H1 (cell line): Measurements from ENCODE around the gene CHAT. TPM values are rescaled to one million over a fixed set of nuclear protein-coding genes. Genes with fewer than 3 reads are reported as not detected.
A peak's percentile ranks its signal among the peaks of the same experiment; 100 is the strongest.

ENCODE experiments used
- CTCF ChIA-PET: fragments of 300-600 bp; sonication (Branson Sonifier 250); formaldehyde crosslinking; loops from one replicate; lab custom pipeline; 2021; ENCODE audit not compliant: partially characterized antibody; lab: Charles Lee
- POLR2A ChIA-PET: fragments of 300-600 bp; sonication (Branson Sonifier 250); formaldehyde crosslinking; loops from one replicate; lab custom pipeline; 2021; ENCODE audit warnings: inconsistent platforms; ENCODE audit not compliant: partially characterized antibody; lab: Charles Lee
- DNase-seq, 2 experiments: peaks; one replicate each; pipeline versions ENCODE4 v3.0.0 to v3.0.0-alpha.2; 2010 to 2022; ENCODE audit warnings: low spot score in 2 of 2, low read depth in 1 of 2, mixed read lengths in 1 of 2
- FAIRE-seq: peaks from 2 replicates; lab custom pipeline; 2011; peaks lifted over from hg19 to GRCh38; lab: Jason Lieb, UNC
- H2AFZ ChIP-seq: 2 replicates; pipeline ENCODE4 v1.8.1; 2012; ENCODE audit warnings: low read length, inconsistent platforms
- H2AK5ac ChIP-seq: 2 replicates; pipeline ENCODE4 v1.6.1; 2013; ENCODE audit warnings: low read depth, low read length
- H2BK120ac ChIP-seq: replicated peaks from 2 replicates; pipeline ENCODE3; 2013; ENCODE audit warnings: low read depth, low read length, inconsistent platforms
- H2BK12ac ChIP-seq: 2 replicates; pipeline ENCODE4 v1.6.1; 2013; ENCODE audit warnings: low read depth, low read length
- H2BK15ac ChIP-seq: 2 replicates; pipeline ENCODE4 v1.6.1; 2013; ENCODE audit warnings: low read length
- H2BK20ac ChIP-seq: 2 replicates; pipeline ENCODE4 v1.6.1; 2013; ENCODE audit warnings: low read length
- H2BK5ac ChIP-seq: 2 replicates; pipeline ENCODE4 v1.6.1; 2013; ENCODE audit warnings: low read depth, low read length
- H3K14ac ChIP-seq: 2 replicates; pipeline ENCODE4 v1.6.1; 2013; ENCODE audit warnings: inconsistent platforms; ENCODE audit not compliant: insufficient read length
- H3K18ac ChIP-seq: 2 replicates; pipeline ENCODE4 v1.6.1; 2013; ENCODE audit warnings: low read length; ENCODE audit errors: extremely low read depth
- H3K23ac ChIP-seq: 2 replicates; pipeline ENCODE4 v1.6.1; 2013; ENCODE audit warnings: inconsistent platforms; ENCODE audit not compliant: insufficient read length
- H3K23me2 ChIP-seq: 2 replicates; pipeline ENCODE4 v1.6.1; 2013; ENCODE audit warnings: low read depth, low read length
- H3K27ac ChIP-seq: 2 replicates; pipeline ENCODE4 v1.6.1; 2011; ENCODE audit warnings: low read depth, low read length, inconsistent platforms
- H3K27me3 ChIP-seq, 4 experiments: replicated peaks in 1 of 4; 1 replicate in 1 of 4; 2 replicates in 3 of 4; pipeline versions ENCODE4 v1.6.1 to v1.8.1; 2011 to 2013; ENCODE audit warnings: low read length in 3 of 4, mild to moderate bottlenecking in 3 of 4, inconsistent platforms in 2 of 4, mixed read lengths in 2 of 4, moderate library complexity in 1 of 4; ENCODE audit not compliant: control insufficient read depth in 3 of 4, insufficient read depth in 3 of 4; ENCODE audit errors: extremely low read depth in 1 of 4
- H3K36me3 ChIP-seq, 4 experiments: 2 replicates each; pipeline versions ENCODE4 v1.6.1 to v1.8.1; 2011 to 2013; ENCODE audit warnings: mild to moderate bottlenecking in 4 of 4, low read length in 3 of 4, moderate library complexity in 2 of 4, control low read depth in 1 of 4, inconsistent platforms in 1 of 4; ENCODE audit not compliant: insufficient read depth in 4 of 4, control insufficient read depth in 2 of 4
- H3K4ac ChIP-seq: replicated peaks from 2 replicates; pipeline ENCODE3; 2013; ENCODE audit warnings: low read length, low read depth, mixed read lengths, inconsistent platforms; ENCODE audit not compliant: insufficient read length
- H3K4me1 ChIP-seq, 4 experiments: replicated peaks in 1 of 4; 1 replicate in 1 of 4; 2 replicates in 3 of 4; pipeline versions ENCODE4 v1.6.1 to v1.8.1; 2011 to 2013; ENCODE audit warnings: low read length in 3 of 4, inconsistent platforms in 2 of 4, mixed read lengths in 1 of 4; ENCODE audit not compliant: insufficient read depth in 4 of 4, control insufficient read depth in 3 of 4
- H3K4me2 ChIP-seq, 2 experiments: 2 replicates each; pipeline versions ENCODE4 v1.6.1 to v1.8.1; 2011 to 2013; ENCODE audit warnings: low read depth in 2 of 2, low read length in 2 of 2, control low read depth in 1 of 2, inconsistent platforms in 1 of 2, mild to moderate bottlenecking in 1 of 2; ENCODE audit not compliant: insufficient read depth in 1 of 2
- H3K4me3 ChIP-seq, 4 experiments: fragments of 200-600, 300-600 bp in 1 of 4; sonication (generic), shearing (Covaris generic), sonication (Bioruptor Twin) in 1 of 4; 2 replicates each; pipeline versions ENCODE4 v1.5.1 to v1.8.1; 2011 to 2016; ENCODE audit warnings: low read length in 4 of 4, low read depth in 3 of 4, control low read depth in 2 of 4, inconsistent platforms in 2 of 4, mild to moderate bottlenecking in 2 of 4, mixed read lengths in 1 of 4, moderate library complexity in 1 of 4; ENCODE audit not compliant: insufficient read depth in 2 of 4; ENCODE audit errors: extremely low read depth in 1 of 4
- H3K56ac ChIP-seq: replicated peaks from 2 replicates; pipeline ENCODE3; 2013; ENCODE audit warnings: low read depth, mild to moderate bottlenecking, mixed read lengths, low read length, inconsistent platforms; ENCODE audit not compliant: insufficient read length
- H3K79me1 ChIP-seq: 2 replicates; pipeline ENCODE4 v1.6.1; 2013; ENCODE audit warnings: low read depth, low read length, control low read depth
- H3K79me2 ChIP-seq, 2 experiments: 2 replicates each; pipeline versions ENCODE4 v1.6.1 to v1.8.1; 2012 to 2013; ENCODE audit warnings: low read length in 2 of 2, mild to moderate bottlenecking in 2 of 2, inconsistent platforms in 1 of 2; ENCODE audit not compliant: insufficient read depth in 2 of 2, control insufficient read depth in 1 of 2
- H3K9ac ChIP-seq, 4 experiments: replicated peaks in 1 of 4; 1 replicate in 1 of 4; 2 replicates in 3 of 4; pipeline versions ENCODE4 v1.6.1 to v1.8.1; 2011 to 2013; ENCODE audit warnings: low read depth in 3 of 4, low read length in 3 of 4, control low read depth in 2 of 4, mild to moderate bottlenecking in 2 of 4, moderate library complexity in 2 of 4, inconsistent platforms in 1 of 4; ENCODE audit errors: extremely low read depth in 1 of 4
- H3K9me3 ChIP-seq, 2 experiments: 2 replicates each; pipeline versions ENCODE4 v1.6.1 to v1.8.1; 2012 to 2013; ENCODE audit warnings: mild to moderate bottlenecking in 2 of 2, moderate library complexity in 2 of 2, control low read depth in 1 of 2, inconsistent platforms in 1 of 2, low read depth in 1 of 2, low read length in 1 of 2, mixed read lengths in 1 of 2; ENCODE audit not compliant: insufficient read depth in 2 of 2
- H4K20me1 ChIP-seq, 2 experiments: replicated peaks in 1 of 2; 2 replicates each; pipeline versions ENCODE3 to v1.8.1; 2011 to 2013; ENCODE audit warnings: inconsistent platforms in 2 of 2, low read length in 2 of 2, mild to moderate bottlenecking in 1 of 2; ENCODE audit not compliant: insufficient read depth in 2 of 2, control insufficient read depth in 1 of 2
- H4K5ac ChIP-seq: 2 replicates; pipeline ENCODE4 v1.6.1; 2013; ENCODE audit warnings: low read length, low read depth, mixed read lengths, inconsistent platforms; ENCODE audit not compliant: insufficient read length
- H4K8ac ChIP-seq: 2 replicates; pipeline ENCODE4 v1.8.0; 2013; ENCODE audit warnings: mild to moderate bottlenecking, moderate library complexity, low read length, inconsistent platforms; ENCODE audit not compliant: insufficient read depth; ENCODE audit errors: extremely low read depth
- H4K91ac ChIP-seq: replicated peaks from 2 replicates; pipeline ENCODE3; 2013; ENCODE audit warnings: low read length, mixed read lengths, inconsistent platforms; ENCODE audit not compliant: insufficient read length
- KDM4A ChIP-seq: IDR thresholded peaks from one replicate; pipeline ENCODE4 v1.7.1; 2012; ENCODE audit warnings: low read depth, mild to moderate bottlenecking, moderate library complexity, low read length, inconsistent platforms; ENCODE audit not compliant: severe bottlenecking
- POLR2AphosphoS5 ChIP-seq: IDR thresholded peaks from 2 replicates; pipeline ENCODE4 v1.6.1; 2011; ENCODE audit warnings: low read depth, low read length
- RNF2 ChIP-seq: fragments of 200-900, 300-1000 bp; sonication (generic); IDR thresholded peaks from 2 replicates; pipeline ENCODE4 v1.7.1; 2016; ENCODE audit warnings: borderline replicate concordance, low read depth, mild to moderate bottlenecking, antibody characterized with exemption, low read length; ENCODE audit not compliant: poor library complexity, severe bottlenecking; ENCODE audit errors: missing control alignments
- SRF ChIP-seq: IDR thresholded peaks from 2 replicates; pipeline ENCODE4 v1.6.1; 2011; ENCODE audit warnings: mild to moderate bottlenecking, low read depth, low read length, moderate library complexity
- SUZ12 ChIP-seq: fragments of 200-600 bp; sonication (generic); IDR thresholded peaks from 2 replicates; pipeline ENCODE4 v1.6.1; 2012; ENCODE audit warnings: mild to moderate bottlenecking, inconsistent platforms, low read length, moderate library complexity, mixed read lengths
- WGBS, 2 experiments: shearing (Covaris generic) in 1 of 2; methylation state at CpG; one replicate each; pipeline versions ENCODE4 v1.1.6 to v1.1.7; 2013 to 2015; ENCODE audit warnings: low lambda C conversion rate in 2 of 2, mixed read lengths in 2 of 2, inconsistent platforms in 1 of 2, low coverage in 1 of 2, missing lambda C conversion rate in 1 of 2; ENCODE audit not compliant: insufficient replicate concordance in 2 of 2, insufficient coverage in 1 of 2, insufficient read length in 1 of 2; ENCODE audit errors: extremely low coverage in 1 of 2, missing lambda C conversion rate in 1 of 2; 5-methylcytosine and 5-hydroxymethylcytosine counted together
- polyA plus RNA-seq, 7 experiments: library from polyadenylated mRNA; depleted of rRNA in 3 of 7; stranded (reverse) in 5 of 7; unstranded in 2 of 7; fragments of >200 nt in 5 of 7; fragments of 200-250 nt in 2 of 7; gene quantifications; 1 replicate in 5 of 7; 2 replicates in 1 of 7; 4 replicates in 1 of 7; pipeline versions ENCODE4 v1.2.1 to v1.2.3, GENCODE V29; 2011 to 2013; ENCODE audit warnings: missing spikeins in 2 of 7, mixed read lengths in 2 of 7
- total RNA-seq: library from RNA; stranded (reverse); fragmentation: NEBNext Ultra II Directional; extraction: Animal tissue kit (Norgen Biotek cat#: 25700); gene quantifications from 2 replicates; pipeline ENCODE4 v1.2.1, GENCODE V29; 2021

CHAT gene
- total and polyA plus RNA-seq, 2 of the 8 experiments (the other 6 are each of a cell fraction or from before 2014, with no cell fraction given) = not detected

DNA sequence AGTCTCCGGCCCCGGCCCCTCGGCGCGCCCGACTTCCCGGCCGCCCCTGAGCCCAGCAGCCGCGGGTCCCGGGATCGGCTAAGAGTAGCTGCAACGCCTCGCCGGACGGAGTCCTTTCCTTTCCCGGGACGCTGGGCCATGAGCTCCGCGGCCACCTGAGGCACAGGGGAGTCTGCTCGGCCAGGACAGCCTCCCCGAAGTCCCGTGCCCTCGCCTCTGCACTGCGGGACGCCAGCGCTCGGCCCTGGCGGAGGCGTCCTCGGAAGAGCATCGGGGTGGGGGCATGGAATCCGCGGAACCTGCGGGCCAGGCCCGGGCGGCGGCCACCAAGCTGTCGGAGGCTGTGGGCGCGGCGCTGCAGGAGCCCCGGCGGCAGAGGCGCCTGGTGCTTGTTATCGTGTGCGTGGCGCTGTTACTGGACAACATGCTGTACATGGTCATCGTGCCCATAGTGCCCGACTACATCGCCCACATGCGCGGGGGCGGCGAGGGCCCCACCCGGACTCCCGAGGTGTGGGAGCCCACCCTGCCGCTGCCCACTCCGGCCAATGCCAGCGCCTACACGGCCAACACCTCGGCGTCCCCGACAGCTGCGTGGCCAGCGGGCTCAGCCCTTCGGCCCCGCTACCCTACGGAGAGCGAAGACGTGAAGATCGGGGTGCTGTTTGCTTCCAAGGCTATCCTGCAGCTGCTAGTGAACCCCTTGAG, 3.2 kb upstream of the CHAT start:
- Histone ChIP-seq H2BK120ac (no peak overlapping the region), H3K18ac (no peak overlapping the region), H3K14ac (no peak overlapping the region), H4K20me1 (peaks cover 16 to 51% of the 10 kb centered on the region in 2 experiments), H3K4ac (no peak overlapping the region), H2BK15ac (no peak overlapping the region), H3K27me3 (peaks cover 85 to 94% (median 92%) of the 10 kb centered on the region in 4 experiments), H2BK12ac (0 out of 2 replicates have a peak overlapping the region, but pooled peaks have one; percentile 9), H3K79me1 (no peaks in the 10 kb centered on the region), H3K56ac (no peak overlapping the region), H3K27ac (no peak overlapping the region), H3K4me3 (peak overlapping the region; percentile 11 to 72 (median 32)), H3K9me3 (no peaks in the 10 kb centered on the region; a peak in 1 of 4 replicates), H2AK5ac (no peak overlapping the region), H3K4me1 (peaks cover 0 to 47% (median 29%) of the 10 kb centered on the region in 4 experiments; a peak in 6 of 7 replicates), H4K5ac (no peak overlapping the region), H3K4me2 (peak overlapping the region; percentile 70 to 71), H4K8ac (peak overlapping the region; percentile 47; the same call in 1 of the 2 replicates), H2BK5ac (no peak overlapping the region), H3K9ac (no peak overlapping the region), H3K23ac (no peak overlapping the region), H4K91ac (no peak overlapping the region), H3K23me2 (peaks cover 16% of the 10 kb centered on the region; the same call in 1 of the 2 replicates), H3K36me3 (peaks cover 0 to 6% (median 0%) of the 10 kb centered on the region in 4 experiments; a peak in 1 of 8 replicates), H2AFZ (no peak overlapping the region; the same call in 1 of the 2 replicates), H2BK20ac (no peak overlapping the region), H3K79me2 (no peaks in the 10 kb centered on the region)
- ChIA-PET CTCF (interaction anchor here (0.9 to 2.3 kb wide), 5 partner anchors 8 to 26 kb away, joined by 3 to 9 read pairs (median 3); no protein-coding TSS in a partner anchor), POLR2A (interaction anchor here (1.0 to 1.3 kb wide), 2 partner anchors 80 to 215 kb away, joined by 3 read pairs; no protein-coding TSS in a partner anchor)
- TF ChIP-seq SUZ12 (peak; percentile 95), KDM4A (peak; percentile 10), POLR2AphosphoS5 (no peak), RNF2 (peak; percentile 57), SRF (no peak)
- FAIRE-seq = no peak
- peak in 1 of 2 experiments; percentile 71 for DNase-seq
- WGBS, 2 experiments = 6% methylated on average over 69 of the region's 72 CpGs; no CpG with 5 or more reads in 1 of the 2 experiments
